ENCODE results near the gene KNG1. TPM values are rescaled to one million over a fixed set of nuclear protein-coding genes. Genes with fewer than 3 reads are reported as not detected.

Gene KNG1
- total and polyA plus RNA-seq, 2 of the 8 experiments (the other 6 are each of a cell fraction or from before 2014, with no cell fraction given): 0.05 TPM; not detected in 1

GRCh38 chr3:186783058-186783730 lies 66.0 kb downstream of the KNG1 start, which contains the start of gene EIF4A2 (continued):
- TF ChIP-seq RAD21 (IDR thresholded peaks at IDR 0.05 in 1 of 2, conservative IDR thresholded peaks at IDR 0.05 in 1 of 2; ENCODE audit: low read depth in 2 of 2, low read length in 2 of 2) (0 out of 4 replicates have a peak, but pooled peaks of 1 of the 2 experiments have one; percentile 5), TBP (IDR thresholded peaks at IDR 0.05; ENCODE audit: low read depth, low read length) (peak; percentile 98), CTBP2 (IDR thresholded peaks at IDR 0.05; ENCODE audit: borderline replicate concordance, insufficient read depth, insufficient read length, low read length) (no peak), SIN3A (conservative IDR thresholded peaks at IDR 0.05 in 1 of 2, IDR thresholded peaks at IDR 0.05 in 1 of 2; ENCODE audit: low read depth in 1 of 2, low read length in 2 of 2) (peak; percentile 80 to 94), EP300 (IDR thresholded peaks at IDR 0.05; ENCODE audit: borderline replicate concordance in 1 of 2, low read depth in 2 of 2, low read length in 2 of 2) (peak; percentile 22 to 57; a peak in 2 of 3 replicates), POLR2A (IDR thresholded peaks at IDR 0.05; ENCODE audit: control extremely low read depth in 1 of 2, low read depth in 2 of 2, low read length in 2 of 2) (peak; percentile 98 to 100), RBBP5 (IDR thresholded peaks at IDR 0.05; ENCODE audit: borderline replicate concordance, low read depth, low read length) (peak; percentile 61; the same call in 1 of the 2 replicates), KDM4A (IDR thresholded peaks at IDR 0.05; ENCODE audit: low read depth, low read length, severe bottlenecking) (peak; percentile 48), RFX5 (IDR thresholded peaks at IDR 0.05; ENCODE audit: borderline replicate concordance, low read depth, low read length) (no peak)
- TF ChIP-seq, protein P1, sequence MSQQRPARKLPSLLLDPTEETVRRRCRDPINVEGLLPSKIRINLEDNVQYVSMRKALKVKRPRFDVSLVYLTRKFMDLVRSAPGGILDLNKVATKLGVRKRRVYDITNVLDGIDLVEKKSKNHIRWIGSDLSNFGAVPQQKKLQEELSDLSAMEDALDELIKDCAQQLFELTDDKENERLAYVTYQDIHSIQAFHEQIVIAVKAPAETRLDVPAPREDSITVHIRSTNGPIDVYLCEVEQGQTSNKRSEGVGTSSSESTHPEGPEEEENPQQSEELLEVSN (IDR thresholded peaks at IDR 0.05): peak; percentile 21; the same call in 1 of the 2 replicates
- TF ChIP-seq, protein P2, sequence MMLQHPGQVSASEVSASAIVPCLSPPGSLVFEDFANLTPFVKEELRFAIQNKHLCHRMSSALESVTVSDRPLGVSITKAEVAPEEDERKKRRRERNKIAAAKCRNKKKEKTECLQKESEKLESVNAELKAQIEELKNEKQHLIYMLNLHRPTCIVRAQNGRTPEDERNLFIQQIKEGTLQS (IDR thresholded peaks at IDR 0.05; ENCODE audit: insufficient read depth, low read depth, low read length): no peak

Measured in H1 (cell line).